ENCODE results near the gene MSLN. TPM values are rescaled to one million over a fixed set of nuclear protein-coding genes. Genes with fewer than 3 reads are reported as not detected.
A peak's percentile ranks its signal among the peaks of the same experiment; 100 is the strongest.

The MSLN gene
- total and polyA plus RNA-seq, 2 of the 13 experiments (the other 11 are each of a cell fraction or from before 2014, with no cell fraction given) = 2.0 to 2.3 TPM

- Histone ChIP-seq H3K27me3 (ENCODE audit: control insufficient read depth in 1 of 2, insufficient read depth in 2 of 2, low read length in 2 of 2) (peaks cover 28 to 54% of the 10 kb centered on the region in 2 experiments), H3K4me2 (ENCODE audit: low read depth, low read length) (no peak overlapping the region), H2AFZ (ENCODE audit: low read length) (no peak overlapping the region), H3K36me3 (replicated peaks in 1 of 2; ENCODE audit: control insufficient read depth in 1 of 2, insufficient read depth in 2 of 2, low read length in 2 of 2) (no peaks in the 10 kb centered on the region), H3K4me1 (ENCODE audit: insufficient read depth, low read length) (no peaks in the 10 kb centered on the region), H3K79me2 (ENCODE audit: insufficient read depth, low read length) (no peaks in the 10 kb centered on the region), H4K20me1 (ENCODE audit: insufficient read depth, low read length) (no peaks in the 10 kb centered on the region), H3K9ac (ENCODE audit: insufficient read depth, low read depth, low read length) (no peak overlapping the region), H3K9me3 (ENCODE audit: low read length) (no peaks in the 10 kb centered on the region), H3K4me3 (replicated peaks in 1 of 3; ENCODE audit: insufficient read depth in 1 of 3, low read depth in 2 of 3, low read length in 3 of 3) (no peak overlapping the region), H3K27ac (ENCODE audit: extremely low read length, insufficient read depth, low read length) (no peak overlapping the region)
- DNase-seq (ENCODE audit: low spot score) (no peak), FAIRE-seq (no peak), ATAC-seq (peak; percentile 5; the same call in 1 of the 3 replicates)
- ChIA-PET POLR2A (no interaction called here), CTCF (ENCODE audit: low intra/inter-chr PET ratio, low total read pairs) (no interaction called here)
- in situ Hi-C loops (cut with HindIII; ENCODE audit: extremely low pct_ligation_motif_present, low pct_unique_long_range_greater_than_20kb) (loop anchor here (25.0 kb wide), 1 partner anchor 410 kb away; no protein-coding TSS in a partner anchor), intact Hi-C loops (cut with micrococcal nuclease; ENCODE audit: unreplicated experiment) (no loop called here)
- BruUV-seq (replicated peaks) = no TSS peak
- 0% methylated on average over 2 of the region's 7 CpGs for WGBS (ENCODE audit: low lambda C conversion rate)
- TF ChIP-seq CBX2 (IDR thresholded peaks at IDR 0.05; ENCODE audit: low read depth, low read length) = no peak
- no peak for TF ChIP-seq CBX2 (CRISPR knock-in tag; IDR thresholded peaks at IDR 0.05; ENCODE audit: low read depth)
- no peak for TF ChIP-seq SRY (CRISPR knock-in tag; IDR thresholded peaks at IDR 0.05)
- no peak for TF ChIP-seq RBM39 (IDR thresholded peaks at IDR 0.05; ENCODE audit: low read depth, low read length, poor library complexity, severe bottlenecking)
- TF ChIP-seq KMT2A (CRISPR knock-in tag; IDR thresholded peaks at IDR 0.05) = no peak
- TF ChIP-seq GABPB1 (CRISPR knock-in tag; IDR thresholded peaks at IDR 0.05) = no peak
- no peak for TF ChIP-seq ZNF776 (CRISPR knock-in tag; IDR thresholded peaks at IDR 0.05)
- no peak for TF ChIP-seq ZNF841 (CRISPR knock-in tag; IDR thresholded peaks at IDR 0.05; ENCODE audit: borderline replicate concordance)
- TF ChIP-seq IKZF1 (IDR thresholded peaks at IDR 0.05) = no peak
- TF ChIP-seq FIP1L1 (IDR thresholded peaks at IDR 0.05; ENCODE audit: borderline replicate concordance, insufficient read depth, low read depth, low read length) = no peak
- no peak for TF ChIP-seq NFIB (CRISPR knock-in tag; IDR thresholded peaks at IDR 0.05; ENCODE audit: borderline replicate concordance)
- TF ChIP-seq ASH2L (IDR thresholded peaks at IDR 0.05; ENCODE audit: insufficient read length, low read depth, low read length) = no peak
- no peak for TF ChIP-seq TOE1 (CRISPR knock-in tag; IDR thresholded peaks at IDR 0.05)
- no peak for TF ChIP-seq ZBTB7A (CRISPR knock-in tag; IDR thresholded peaks at IDR 0.05)
- TF ChIP-seq RFX3 (CRISPR knock-in tag; IDR thresholded peaks at IDR 0.05) = no peak
- TF ChIP-seq BORCS8-MEF2B (CRISPR knock-in tag; IDR thresholded peaks at IDR 0.05) = no peak
- no peak for TF ChIP-seq HOMEZ (CRISPR knock-in tag; IDR thresholded peaks at IDR 0.05; ENCODE audit: low read depth)
Measured at GRCh38 chr16:802461-802860, 41.9 kb downstream of the MSLN start.

Data from HepG2 (cell line).